ENCODE data around the gene STX8.
A peak's percentile ranks its signal among the peaks of the same experiment; 100 is the strongest.

The STX8 gene

GRCh38 chr17:9487406-9487805 lies 88.2 kb downstream of the STX8 start:
- H3K36me3 Mint-ChIP-seq (ENCODE audit: low read depth) = peaks cover 37% of the 10 kb centered on the region
- no peak for TF ChIP-seq CTCF (IDR thresholded peaks at IDR 0.05; ENCODE audit: unreplicated experiment in 3 of 3)
- H3K9me3 Mint-ChIP-seq = peaks cover 2% of the 10 kb centered on the region
- no peaks in the 10 kb centered on the region for H3K27me3 Mint-ChIP-seq (ENCODE audit: low read depth)
- no peak overlapping the region for H3K27ac Mint-ChIP-seq
- H3K4me1 Mint-ChIP-seq = no peaks in the 10 kb centered on the region
- no peak overlapping the region for H3K4me3 Mint-ChIP-seq

GRCh38 chr17:9484789-9485188 lies 90.8 kb downstream of the STX8 start:
- H3K36me3 Mint-ChIP-seq (ENCODE audit: low read depth) = peaks cover 18% of the 10 kb centered on the region
- no peaks in the 10 kb centered on the region for H3K27me3 Mint-ChIP-seq (ENCODE audit: low read depth)
- no peak for TF ChIP-seq CTCF (IDR thresholded peaks at IDR 0.05; ENCODE audit: unreplicated experiment in 3 of 3)
- H3K27ac Mint-ChIP-seq = no peak overlapping the region
- no peaks in the 10 kb centered on the region for H3K9me3 Mint-ChIP-seq
- H3K4me1 Mint-ChIP-seq = no peaks in the 10 kb centered on the region
- no peak overlapping the region for H3K4me3 Mint-ChIP-seq

GRCh38 chr17:9479964-9480363 lies 95.7 kb downstream of the STX8 start:
- H3K36me3 Mint-ChIP-seq (ENCODE audit: low read depth) = peaks cover 10% of the 10 kb centered on the region

GRCh38 chr17:9478889-9479288 lies 96.7 kb downstream of the STX8 start:
- Mint-ChIP-seq H3K27me3 (ENCODE audit: low read depth) (no peaks in the 10 kb centered on the region), H3K9me3 (no peaks in the 10 kb centered on the region), H3K4me3 (no peak overlapping the region), H3K4me1 (no peaks in the 10 kb centered on the region), H3K36me3 (ENCODE audit: low read depth) (peaks cover 4% of the 10 kb centered on the region), H3K27ac (no peak overlapping the region)
- TF ChIP-seq CTCF (IDR thresholded peaks at IDR 0.05; ENCODE audit: unreplicated experiment in 3 of 3) = no peak

More at GRCh38 chr17:9479964-9480363, 95.7 kb downstream of the STX8 start:
- TF ChIP-seq CTCF (IDR thresholded peaks at IDR 0.05; ENCODE audit: unreplicated experiment in 3 of 3) = no peak
- H3K9me3 Mint-ChIP-seq = no peaks in the 10 kb centered on the region
- no peak overlapping the region for H3K27ac Mint-ChIP-seq
- H3K4me3 Mint-ChIP-seq = no peak overlapping the region
- no peaks in the 10 kb centered on the region for H3K4me1 Mint-ChIP-seq
- no peaks in the 10 kb centered on the region for H3K27me3 Mint-ChIP-seq (ENCODE audit: low read depth)

- Mint-ChIP-seq H3K4me1 (no peaks in the 10 kb centered on the region), H3K36me3 (ENCODE audit: low read depth) (peaks cover 7% of the 10 kb centered on the region), H3K9me3 (no peaks in the 10 kb centered on the region), H3K27ac (peak overlapping the region in 1 of 3 experiments; percentile 43), H3K27me3 (ENCODE audit: low read depth) (no peaks in the 10 kb centered on the region), H3K4me3 (no peak overlapping the region)
- no peak for TF ChIP-seq CTCF (IDR thresholded peaks at IDR 0.05; ENCODE audit: unreplicated experiment in 3 of 3)
Measured at GRCh38 chr17:9475101-9475658, 100.4 kb downstream of the STX8 start.

- H3K4me1 Mint-ChIP-seq = no peaks in the 10 kb centered on the region
- H3K27ac Mint-ChIP-seq = no peak overlapping the region
- TF ChIP-seq CTCF (IDR thresholded peaks at IDR 0.05; ENCODE audit: unreplicated experiment in 3 of 3) = no peak
- no peak overlapping the region for H3K4me3 Mint-ChIP-seq
- H3K9me3 Mint-ChIP-seq = no peaks in the 10 kb centered on the region
- H3K36me3 Mint-ChIP-seq (ENCODE audit: low read depth) = peaks cover 7% of the 10 kb centered on the region
- no peaks in the 10 kb centered on the region for H3K27me3 Mint-ChIP-seq (ENCODE audit: low read depth)
Measured at GRCh38 chr17:9473711-9474110, 101.9 kb downstream of the STX8 start.

All from nephron (organoid).